ENCODE results near the gene MTHFD1L.

Gene MTHFD1L

GRCh38 chr6:150866147-150866990 is 867 bp downstream of the MTHFD1L start:
- peak; percentile 48 for DNase-seq

- DNase-seq, result no peak
These were observed 1.5 kb downstream of the MTHFD1L start for GRCh38 chr6:150866991-150867501.

GRCh38 chr6:150868759-150869158 is 3.3 kb downstream of the MTHFD1L start:
- no peak for DNase-seq

GRCh38 chr6:150874179-150874578 is 8.7 kb downstream of the MTHFD1L start:
- DNase-seq, result no peak

- no peak for DNase-seq
These were observed 10.3 kb downstream of the MTHFD1L start for GRCh38 chr6:150875841-150876240.

GRCh38 chr6:150876598-150876997 is 11.1 kb downstream of the MTHFD1L start:
- DNase-seq, result no peak

GRCh38 chr6:150877928-150878327 is 12.4 kb downstream of the MTHFD1L start:
- DNase-seq, result no peak

GRCh38 chr6:150878347-150879213 is 13.1 kb downstream of the MTHFD1L start:
- no peak for DNase-seq

- DNase-seq, result peak; percentile 81
These were observed 14.8 kb downstream of the MTHFD1L start for GRCh38 chr6:150880336-150880735.

GRCh38 chr6:150881911-150882481 is 16.5 kb downstream of the MTHFD1L start:
- peak; percentile 45 for DNase-seq

- DNase-seq, result no peak
These were observed 18.0 kb downstream of the MTHFD1L start for GRCh38 chr6:150883521-150883920.

- no peak for DNase-seq
These were observed 20.7 kb downstream of the MTHFD1L start for GRCh38 chr6:150886155-150886554.

- DNase-seq, result no peak
These were observed 22.6 kb downstream of the MTHFD1L start for GRCh38 chr6:150887978-150888563.

GRCh38 chr6:150890346-150890745 is 24.8 kb downstream of the MTHFD1L start:
- no peak for DNase-seq

- peak; percentile 67 for DNase-seq
These were observed 26.5 kb downstream of the MTHFD1L start for GRCh38 chr6:150891888-150892485.

- DNase-seq, result no peak
These were observed 28.8 kb downstream of the MTHFD1L start for GRCh38 chr6:150894191-150894744.

- DNase-seq, result peak; percentile 42
These were observed 29.5 kb downstream of the MTHFD1L start for GRCh38 chr6:150894935-150895552.

GRCh38 chr6:150895928-150896632 is 30.6 kb downstream of the MTHFD1L start:
- no peak for DNase-seq

- DNase-seq, result no peak
These were observed 32.0 kb downstream of the MTHFD1L start for GRCh38 chr6:150897400-150897943.

- DNase-seq, result no peak
These were observed 33.1 kb downstream of the MTHFD1L start for GRCh38 chr6:150898399-150899170.

Measured in DMS153 (cell line).